Breast epithelium (tissue), 4 donors: Measurements from ENCODE around the gene NXT2. TPM values are rescaled to one million over a fixed set of nuclear protein-coding genes. Genes with fewer than 3 reads are reported as not detected.

Source experiments
- DNase-seq, 2 donors: peaks; one replicate each; pipeline ENCODE4 v3.0.0-alpha.2; 2019; ENCODE audit warnings: low spot score in 2 of 2
- H3K27ac ChIP-seq, 2 donors: fragments of 200-600 bp; sonication (generic) in 1 of 2; one replicate each; pipeline ENCODE4 v1.5.1; 2016 to 2019; ENCODE audit warnings: mild to moderate bottlenecking in 1 of 2
- H3K27me3 ChIP-seq, 2 donors: fragments of 200-600 bp; sonication (generic) in 1 of 2; one replicate each; pipeline versions ENCODE4 v1.5.1 to v1.6.0; 2017 to 2019; ENCODE audit warnings: control low read depth in 1 of 2, mild to moderate bottlenecking in 1 of 2
- H3K36me3 ChIP-seq: fragments of 200-600 bp; one replicate; pipeline ENCODE4 v1.5.1; 2019
- H3K4me1 ChIP-seq, 2 donors: fragments of 200-600 bp; sonication (generic); one replicate each; pipeline ENCODE4 v1.5.1; 2016 to 2019; ENCODE audit warnings: control low read depth in 1 of 2
- H3K4me3 ChIP-seq, 3 donors: fragments of 200-600 bp; sonication (generic); 1 replicate in 2 of 3; 2 replicates in 1 of 3; pipeline ENCODE4 v1.5.1; 2016 to 2019; ENCODE audit warnings: mild to moderate bottlenecking in 3 of 3, moderate library complexity in 2 of 3
- H3K9me3 ChIP-seq, 2 donors: fragments of 200-600 bp; sonication (generic) in 1 of 2; one replicate each; pipeline ENCODE4 v1.5.1; 2016 to 2019; ENCODE audit warnings: control low read depth in 1 of 2
- CTCF ChIP-seq, 3 donors: fragments of 450-650 bp; IDR thresholded peaks; one replicate each; pipeline ENCODE4 v1.5.1; 2016 to 2017; ENCODE audit warnings: antibody characterized with exemption in 3 of 3, mild to moderate bottlenecking in 3 of 3, moderate library complexity in 3 of 3
- POLR2A ChIP-seq: fragments of 450-650 bp; IDR thresholded peaks from one replicate; pipeline ENCODE4 v1.6.1; 2016; ENCODE audit warnings: antibody characterized with exemption, mild to moderate bottlenecking, moderate library complexity
- POLR2AphosphoS5 ChIP-seq, 3 donors: sonication (generic); formaldehyde crosslinking; IDR thresholded peaks; one replicate each; pipeline ENCODE4 v1.6.1; 2017; ENCODE audit warnings: antibody characterized with exemption in 3 of 3
- intact Hi-C: fragments of 100-400 bp; cut with DNase I; formaldehyde crosslinking; loops from one replicate; pipeline ENCODE4 v1.15.1; 2023; ENCODE audit warnings: low total_unique reads
- total RNA-seq, 3 donors: library from RNA; depleted of rRNA; stranded (reverse); fragments of >200 nt; gene quantifications; one replicate each; pipeline ENCODE4 v1.1.0, GENCODE V29; 2016

The NXT2 gene
- total RNA-seq = 10 to 100 TPM in 2 of 3 donors, 1 to 10 TPM in 1; 9.5 to 17.9 (median 12.3) TPM

DNA sequence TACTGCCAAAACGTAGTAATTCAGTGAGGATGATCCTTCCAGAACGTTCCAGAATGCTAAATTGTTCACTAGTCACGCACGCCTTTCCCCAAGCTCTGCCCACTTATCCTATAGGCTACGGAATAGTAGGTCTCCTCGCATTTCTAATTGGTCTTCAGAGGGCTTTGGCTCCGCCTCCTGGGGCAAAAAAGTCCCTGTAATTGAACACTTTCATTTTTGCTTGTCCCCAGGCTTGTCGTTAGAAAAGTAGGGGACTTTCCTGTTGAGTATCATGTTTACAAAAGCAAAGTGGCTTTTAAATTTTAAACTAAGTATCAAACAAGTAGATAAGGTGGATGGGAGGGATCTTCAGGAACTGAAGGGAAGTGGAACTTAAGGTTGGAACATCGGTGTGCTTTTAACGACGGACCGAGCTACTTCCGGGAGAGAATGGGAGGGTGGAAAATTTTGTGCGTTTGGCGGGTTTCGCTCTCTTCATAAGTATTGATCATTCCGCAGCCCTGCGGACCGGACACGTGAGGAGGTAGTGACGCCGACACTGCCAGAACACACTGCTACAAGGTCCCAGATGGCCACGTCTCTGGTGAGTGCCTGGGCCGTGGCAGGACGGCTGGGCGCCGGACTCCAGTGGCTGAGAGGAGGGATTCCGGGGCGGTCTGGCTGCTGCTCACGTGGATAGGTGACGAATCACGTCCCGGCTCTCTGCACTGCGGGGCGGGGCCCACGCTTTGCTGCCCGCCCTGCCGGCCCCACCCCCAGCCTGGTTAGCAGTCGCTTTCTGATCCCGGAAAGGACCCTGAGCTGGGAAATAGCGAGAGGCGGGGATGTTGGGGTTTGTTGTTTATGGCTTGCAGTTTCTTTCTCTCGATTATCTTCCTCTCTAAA lies at the start of gene NXT2:
Gene NXT2, plus strand, starts transcription at position 406 of the 885 bp plus-strand sequence. Its CDS starts 163 bp downstream, at position 569.
- DNase-seq = peak; percentile 81 to 88
- peaks cover 0 to 39% of the 10 kb centered on the region in 2 donors for H3K27me3 ChIP-seq
- no peaks in the 10 kb centered on the region for H3K4me1 ChIP-seq
- H3K36me3 ChIP-seq = no peaks in the 10 kb centered on the region
- intact Hi-C loops = no loop called here
- no peaks in the 10 kb centered on the region for H3K9me3 ChIP-seq
- TF ChIP-seq CTCF (IDR thresholded peaks at IDR 0.05) = no peak
- peak; percentile 81 to 94 (median 93) for TF ChIP-seq POLR2AphosphoS5 (IDR thresholded peaks at IDR 0.05)
- peak; percentile 69 for TF ChIP-seq POLR2A
- H3K4me3 ChIP-seq = peak within 1 kb of the TSS; percentile 50 to 71 (median 53)
- H3K27ac ChIP-seq = peak within 1 kb of the TSS; percentile 85 to 94

DNA sequence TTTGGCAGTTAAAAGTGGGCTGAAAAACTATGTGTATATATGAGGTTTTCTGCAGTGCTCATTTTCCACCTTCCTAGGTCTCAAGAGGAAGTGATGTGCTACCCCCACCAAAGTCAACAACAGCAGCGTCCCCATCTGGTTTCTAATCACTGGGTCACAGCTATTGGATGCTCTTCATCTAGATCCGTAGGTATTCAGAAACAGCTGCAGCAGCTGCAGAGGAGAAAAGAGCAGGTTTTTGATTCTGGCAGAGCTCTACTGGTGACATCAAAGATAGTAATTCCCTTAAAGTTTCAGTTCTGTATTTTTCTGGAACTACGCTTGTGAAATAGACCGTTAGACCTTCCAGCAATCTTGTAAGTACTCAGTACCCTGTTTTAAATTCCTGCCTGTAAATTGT lies 49.0 kb upstream of the NXT2 start:
- no peaks in the 10 kb centered on the region for H3K4me1 ChIP-seq
- H3K36me3 ChIP-seq = no peaks in the 10 kb centered on the region
- no peak overlapping the region for H3K27ac ChIP-seq
- no peak for DNase-seq
- intact Hi-C loops = no loop called here
- TF ChIP-seq POLR2AphosphoS5 (IDR thresholded peaks at IDR 0.05) (no peak), POLR2A (no peak), CTCF (IDR thresholded peaks at IDR 0.05) (no peak)
- H3K4me3 ChIP-seq = no peak overlapping the region
- peaks cover 0 to 25% of the 10 kb centered on the region in 2 donors for H3K27me3 ChIP-seq
- H3K9me3 ChIP-seq = no peaks in the 10 kb centered on the region

- H3K27ac ChIP-seq = no peak overlapping the region
- H3K27me3 ChIP-seq = peaks cover 0 to 17% of the 10 kb centered on the region in 2 donors
- intact Hi-C loops = no loop called here
- no peaks in the 10 kb centered on the region for H3K36me3 ChIP-seq
- no peaks in the 10 kb centered on the region for H3K9me3 ChIP-seq
- TF ChIP-seq POLR2AphosphoS5 (IDR thresholded peaks at IDR 0.05) = no peak
- TF ChIP-seq CTCF (IDR thresholded peaks at IDR 0.05) = no peak
- TF ChIP-seq POLR2A = no peak
- no peak for DNase-seq
- H3K4me1 ChIP-seq = no peaks in the 10 kb centered on the region
- H3K4me3 ChIP-seq = no peak overlapping the region
These were observed 47.5 kb upstream of the NXT2 start for GRCh38 chrX:109489174-109489573.

- Histone ChIP-seq H3K4me1 (no peaks in the 10 kb centered on the region), H3K4me3 (no peak overlapping the region), H3K27me3 (peaks cover 0 to 73% of the 10 kb centered on the region in 2 donors), H3K27ac (no peak overlapping the region), H3K36me3 (no peaks in the 10 kb centered on the region), H3K9me3 (no peaks in the 10 kb centered on the region)
- TF ChIP-seq POLR2A (no peak), POLR2AphosphoS5 (IDR thresholded peaks at IDR 0.05) (no peak), CTCF (IDR thresholded peaks at IDR 0.05) (no peak)
- DNase-seq = no peak
- intact Hi-C loops = no loop called here
These were observed 38.2 kb upstream of the NXT2 start for GRCh38 chrX:109498434-109498833.

- no peaks in the 10 kb centered on the region for H3K36me3 ChIP-seq
- TF ChIP-seq CTCF (IDR thresholded peaks at IDR 0.05) = no peak
- no peak for TF ChIP-seq POLR2A
- intact Hi-C loops = no loop called here
- H3K27ac ChIP-seq = no peak overlapping the region
- DNase-seq = no peak
- peaks cover 0 to 78% of the 10 kb centered on the region in 2 donors for H3K27me3 ChIP-seq
- H3K4me1 ChIP-seq = no peaks in the 10 kb centered on the region
- no peak overlapping the region for H3K4me3 ChIP-seq
- no peaks in the 10 kb centered on the region for H3K9me3 ChIP-seq
These were observed 35.5 kb upstream of the NXT2 start for GRCh38 chrX:109501176-109501575.
